Mesothelial cell of epicardium (in vitro differentiated cells): ENCODE data around the gene LONP1. TPM values are rescaled to one million over a fixed set of nuclear protein-coding genes. Genes with fewer than 3 reads are reported as not detected.

Experiments used
- DNase-seq, 2 experiments: peaks; one replicate each; pipeline ENCODE4 v3.0.0; 2021; ENCODE audit warnings: low spot score in 2 of 2; ENCODE audit not compliant: unreplicated experiment in 2 of 2
- H3K27ac Mint-ChIP-seq: 2 replicates; pipeline ENCODE4 v1.8.0; 2021; ENCODE audit warnings: mixed read lengths
- H3K27me3 Mint-ChIP-seq: 2 replicates; pipeline ENCODE4 v1.8.0; 2021; ENCODE audit warnings: low read depth, mixed read lengths
- H3K36me3 Mint-ChIP-seq: 2 replicates; pipeline ENCODE4 v1.8.0; 2021; ENCODE audit warnings: mixed read lengths
- H3K4me1 Mint-ChIP-seq: 2 replicates; pipeline ENCODE4 v1.8.0; 2021; ENCODE audit warnings: mixed read lengths
- H3K4me3 Mint-ChIP-seq: 2 replicates; pipeline ENCODE4 v1.8.0; 2021; ENCODE audit warnings: mild to moderate bottlenecking, moderate library complexity, mixed read lengths
- H3K9me3 Mint-ChIP-seq: 2 replicates; pipeline ENCODE4 v1.8.0; 2021; ENCODE audit warnings: mixed read lengths
- CTCF ChIP-seq: fragments of 200-600 bp; sonication (generic); IDR thresholded peaks from one replicate; pipeline ENCODE4 v1.5.0; 2021; ENCODE audit warnings: antibody characterized with exemption; ENCODE audit not compliant: unreplicated experiment
- total RNA-seq: library from RNA; stranded (reverse); gene quantifications from 3 replicates; pipeline ENCODE4 v1.2.1, GENCODE V29; 2021

The LONP1 gene
- total RNA-seq, 1 donor from 2014 or later: 69.8 TPM

GRCh38 chr19:5672708-5673459 lies 47.1 kb downstream of the LONP1 start:
- DNase-seq: no peak
- H3K9me3 Mint-ChIP-seq: no peaks in the 10 kb centered on the region
- no peak overlapping the region for H3K4me3 Mint-ChIP-seq
- H3K27me3 Mint-ChIP-seq: no peaks in the 10 kb centered on the region
- no peak overlapping the region for H3K27ac Mint-ChIP-seq
- H3K36me3 Mint-ChIP-seq: peaks cover 13% of the 10 kb centered on the region
- TF ChIP-seq CTCF: no peak
- peaks cover 2% of the 10 kb centered on the region for H3K4me1 Mint-ChIP-seq

- no peak for TF ChIP-seq CTCF
- peaks cover 18% of the 10 kb centered on the region for H3K36me3 Mint-ChIP-seq
Measured at GRCh38 chr19:5671600-5671999, 48.3 kb downstream of the LONP1 start.

GRCh38 chr19:5669212-5669611 lies 50.7 kb downstream of the LONP1 start:
- no peak for TF ChIP-seq CTCF
- DNase-seq: no peak
- Mint-ChIP-seq H3K36me3 (peaks cover 36% of the 10 kb centered on the region), H3K27me3 (no peaks in the 10 kb centered on the region), H3K27ac (no peak overlapping the region), H3K4me1 (peaks cover 4% of the 10 kb centered on the region), H3K4me3 (no peak overlapping the region), H3K9me3 (no peaks in the 10 kb centered on the region)

More at GRCh38 chr19:5671600-5671999, 48.3 kb downstream of the LONP1 start:
- Mint-ChIP-seq H3K4me3 (no peak overlapping the region), H3K4me1 (peaks cover 4% of the 10 kb centered on the region), H3K9me3 (no peaks in the 10 kb centered on the region), H3K27ac (no peak overlapping the region), H3K27me3 (no peaks in the 10 kb centered on the region)
- DNase-seq: no peak

- Mint-ChIP-seq H3K27me3 (no peaks in the 10 kb centered on the region), H3K4me1 (peaks cover 4% of the 10 kb centered on the region), H3K36me3 (peaks cover 36% of the 10 kb centered on the region), H3K4me3 (no peak overlapping the region), H3K9me3 (no peaks in the 10 kb centered on the region), H3K27ac (peak overlapping the region; percentile 56)
- DNase-seq: no peak
- TF ChIP-seq CTCF: no peak
Measured at GRCh38 chr19:5667751-5668271, 52.1 kb downstream of the LONP1 start.

- Mint-ChIP-seq H3K4me1 (peaks cover 4% of the 10 kb centered on the region), H3K9me3 (no peaks in the 10 kb centered on the region), H3K27ac (peak overlapping the region; percentile 56), H3K36me3 (peaks cover 36% of the 10 kb centered on the region), H3K4me3 (no peak overlapping the region), H3K27me3 (no peaks in the 10 kb centered on the region)
- no peak for TF ChIP-seq CTCF
- no peak for DNase-seq
Measured at GRCh38 chr19:5666921-5667610, 52.9 kb downstream of the LONP1 start.
